Prostate gland (tissue), 2 donors: ENCODE measurements around the gene DNAJC9. TPM values are rescaled to one million over a fixed set of nuclear protein-coding genes. Genes with fewer than 3 reads are reported as not detected.

Experiments used
- DNase-seq: peaks from one replicate; pipeline ENCODE4 v3.0.0-alpha.2; 2019; ENCODE audit warnings: low spot score
- H3K27ac ChIP-seq, 2 donors: fragments of 200-600 bp; sonication (generic); 2 replicates each; pipeline ENCODE4 v1.5.1; 2017 to 2019
- H3K27me3 ChIP-seq: fragments of 200-600 bp; sonication (generic); replicated peaks from 2 replicates; pipeline ENCODE4 v1.5.1; 2019; ENCODE audit not compliant: insufficient read depth
- H3K36me3 ChIP-seq, 2 donors: fragments of 200-600 bp; sonication (generic); 1 replicate in 1 of 2; 2 replicates in 1 of 2; pipeline versions ENCODE4 v1.5.1 to v1.8.1; 2017 to 2019
- H3K4me1 ChIP-seq: fragments of 200-600 bp; sonication (generic); replicated peaks from 2 replicates; pipeline ENCODE4 v1.5.1; 2019
- H3K4me3 ChIP-seq, 2 donors: fragments of 200-600 bp; sonication (generic); 2 replicates each; pipeline ENCODE4 v1.5.1; 2017 to 2019
- H3K9me3 ChIP-seq: fragments of 200-600 bp; sonication (generic); 2 replicates; pipeline ENCODE4 v1.5.1; 2017
- CTCF ChIP-seq, 4 experiments: fragments of 200-600 bp in 2 of 4; fragments of 450-650 bp in 2 of 4; sonication (generic) in 2 of 4; IDR thresholded peaks; 1 replicate in 3 of 4; 2 replicates in 1 of 4; pipeline ENCODE4 v1.5.1; 2016 to 2019; ENCODE audit warnings: antibody characterized with exemption in 4 of 4, mild to moderate bottlenecking in 2 of 4, moderate library complexity in 2 of 4
- POLR2A ChIP-seq: fragments of 450-650 bp; IDR thresholded peaks from one replicate; pipeline ENCODE4 v1.6.1; 2016; ENCODE audit warnings: antibody characterized with exemption, mild to moderate bottlenecking
- POLR2AphosphoS5 ChIP-seq: sonication (generic); formaldehyde crosslinking; IDR thresholded peaks from one replicate; pipeline ENCODE4 v1.6.1; 2017; ENCODE audit warnings: antibody characterized with exemption
- WGBS: methylation state at CpG from one replicate; pipeline ENCODE4 v1.1.5; 2018; 5-methylcytosine and 5-hydroxymethylcytosine counted together
- intact Hi-C: fragments of 100-400 bp; cut with DNase I; formaldehyde crosslinking; loops from one replicate; pipeline ENCODE4 v1.14.2; 2022
- small RNA-seq, 2 donors: library from RNA; depleted of rRNA; stranded (forward); fragments of <200 nt; gene quantifications; one replicate each; pipeline ENCODE3, GENCODE V24; 2016
- total RNA-seq, 2 donors: library from RNA; depleted of rRNA; stranded (reverse); fragments of >200 nt; gene quantifications; one replicate each; pipeline ENCODE4 v1.1.0, GENCODE V29; 2016

DNAJC9 gene
- total RNA-seq, 2 donors from 2014 or later: 17.4 to 26.2 TPM

DNA sequence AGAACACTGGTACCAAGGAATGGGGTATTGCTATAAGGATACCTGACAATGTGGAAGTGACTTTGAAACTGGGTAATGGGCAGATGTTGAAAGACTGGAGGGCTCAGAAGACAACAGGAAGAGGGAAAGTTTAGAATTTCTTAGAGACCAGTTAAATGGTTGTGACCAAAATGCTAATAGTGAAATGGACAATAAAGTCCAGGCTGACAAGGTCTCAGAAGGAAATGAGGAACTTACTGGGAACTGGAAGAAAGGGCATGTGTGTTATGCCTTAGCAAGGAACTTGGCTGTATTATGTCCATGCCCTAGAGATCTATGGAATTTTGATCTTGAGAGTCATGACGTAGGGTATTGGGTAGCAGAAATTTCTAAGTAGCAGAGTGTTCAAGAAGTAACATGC is 41.2 kb downstream of the DNAJC9 start:
- Histone ChIP-seq H3K27ac (no peak overlapping the region), H3K36me3 (no peaks in the 10 kb centered on the region), H3K4me1 (no peaks in the 10 kb centered on the region), H3K27me3 (no peaks in the 10 kb centered on the region), H3K9me3 (no peaks in the 10 kb centered on the region), H3K4me3 (no peak overlapping the region)
- intact Hi-C loops: no loop called here
- WGBS: 97% methylated on average over 1 of the region's 1 CpG
- no peak for DNase-seq
- TF ChIP-seq CTCF (IDR thresholded peaks at IDR 0.05) (no peak), POLR2A (no peak), POLR2AphosphoS5 (no peak)

- H3K27me3 ChIP-seq: no peaks in the 10 kb centered on the region
- 90% methylated on average over 3 of the region's 3 CpGs for WGBS
- intact Hi-C loops: no loop called here
These were observed 42.0 kb downstream of the DNAJC9 start for GRCh38 chr10:73205081-73205480.

More at GRCh38 chr10:73205081-73205480, 42.0 kb downstream of the DNAJC9 start:
- H3K27ac ChIP-seq: no peak overlapping the region
- DNase-seq: no peak
- TF ChIP-seq POLR2A (no peak), CTCF (IDR thresholded peaks at IDR 0.05) (no peak), POLR2AphosphoS5 (no peak)
- H3K4me3 ChIP-seq: no peak overlapping the region
- no peaks in the 10 kb centered on the region for H3K4me1 ChIP-seq
- no peaks in the 10 kb centered on the region for H3K36me3 ChIP-seq
- no peaks in the 10 kb centered on the region for H3K9me3 ChIP-seq

Small RNA genes within 50 kb of the gene (small RNA-seq; reads per million reads assigned to genes)
- gene RF00019 (0 reads per million in 2 donors), gene RNU6-833P (0 reads per million in 2 donors)

Other genes starting within 250 kb of the DNAJC9 start
- gene P4HA1, start 150.4 kb downstream of the DNAJC9 start, total RNA-seq: 10 to 100 TPM; 16.2 to 26.8 TPM
- 1 to 10 TPM in 1 of 2 donors, under 1 TPM in 1; 0.97 to 1.6 TPM for gene NUDT13, start 136.8 kb downstream of the DNAJC9 start, total RNA-seq
- 10 to 100 TPM; 26.0 to 40.7 TPM for gene ECD, start 79.2 kb downstream of the DNAJC9 start, total RNA-seq
- 10 to 100 TPM; 15.8 to 17.7 TPM for gene FAM149B1, start 79.1 kb downstream of the DNAJC9 start, total RNA-seq
- 10 to 100 TPM; 47.0 to 51.9 TPM for gene MRPS16, start 5.4 kb upstream of the DNAJC9 start, total RNA-seq
- gene CFAP70, start 111.6 kb upstream of the DNAJC9 start, total RNA-seq: 10 to 100 TPM in 1 of 2 donors, 1 to 10 TPM in 1; 7.2 to 11.9 TPM
- 100 to 1,000 TPM in 1 of 2 donors, 10 to 100 TPM in 1; 98.9 to 117 TPM for gene ANXA7, start 166.8 kb upstream of the DNAJC9 start, total RNA-seq
- 1 to 10 TPM; 2.2 to 2.4 TPM for gene MSS51, start 186.3 kb upstream of the DNAJC9 start, total RNA-seq
- gene PPP3CB, start 248.8 kb upstream of the DNAJC9 start, total RNA-seq: 10 to 100 TPM; 38.6 to 44.3 TPM